GM12864 (cell line): Measurements from ENCODE around the gene CAMKK1.

ENCODE experiments used
- DNase-seq: peaks from one replicate; pipeline ENCODE4 v3.0.0-alpha.2; 2011; ENCODE audit warnings: low read depth
- H3K4me3 ChIP-seq: 2 replicates; pipeline ENCODE4 v1.5.1; 2011; ENCODE audit warnings: mild to moderate bottlenecking, low read depth, low read length, control low read depth
- TF ChIP-seq, protein P1 (sequence below): IDR thresholded peaks from 2 replicates; pipeline ENCODE4 v1.5.1; 2011; ENCODE audit warnings: low read depth, mild to moderate bottlenecking, moderate library complexity, low read length, control low read depth, inconsistent platforms; ENCODE audit errors: missing control alignments

Gene CAMKK1

DNA sequence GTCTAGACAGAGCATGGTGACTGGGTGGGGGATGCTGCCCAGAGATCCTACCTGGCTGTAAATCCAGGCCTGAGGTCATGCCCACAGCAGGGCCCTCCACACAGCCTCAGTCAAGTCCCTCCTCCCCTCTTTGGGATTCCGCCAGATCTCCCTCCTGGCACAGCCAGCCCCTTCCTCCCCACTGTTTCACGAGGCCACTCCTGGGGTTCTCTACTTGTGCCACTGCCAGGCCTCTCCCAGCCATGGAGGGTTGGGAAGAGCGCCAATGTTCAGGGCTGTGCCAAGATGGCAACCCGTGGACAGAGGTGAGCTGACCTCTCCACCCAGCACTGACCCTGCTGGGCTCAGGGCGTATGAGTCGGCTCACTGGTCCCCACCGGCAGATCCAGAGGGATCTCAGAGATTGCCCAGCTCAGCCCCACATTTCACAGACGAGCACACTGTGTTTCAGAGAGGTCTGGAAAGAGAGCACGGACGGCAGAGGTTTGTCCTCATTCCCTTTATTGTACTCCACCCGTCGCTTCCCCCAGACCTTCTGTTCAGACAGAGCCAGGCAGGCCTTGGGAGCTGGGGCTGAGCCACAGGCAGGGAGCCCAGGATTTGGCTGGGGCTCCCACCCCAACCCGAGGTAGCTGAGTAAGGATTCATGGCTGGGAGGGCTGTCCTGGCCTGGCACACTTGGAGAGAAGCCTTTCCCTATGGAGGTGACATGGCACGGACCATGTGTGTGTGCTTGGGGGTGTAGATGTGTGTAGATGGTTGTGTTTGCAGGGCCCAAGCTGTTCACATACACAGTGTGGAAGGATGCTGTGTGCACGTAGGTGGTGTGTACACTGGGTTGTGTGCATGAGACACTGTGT, 3.5 kb upstream of the CAMKK1 start:
- TF ChIP-seq, protein P1, sequence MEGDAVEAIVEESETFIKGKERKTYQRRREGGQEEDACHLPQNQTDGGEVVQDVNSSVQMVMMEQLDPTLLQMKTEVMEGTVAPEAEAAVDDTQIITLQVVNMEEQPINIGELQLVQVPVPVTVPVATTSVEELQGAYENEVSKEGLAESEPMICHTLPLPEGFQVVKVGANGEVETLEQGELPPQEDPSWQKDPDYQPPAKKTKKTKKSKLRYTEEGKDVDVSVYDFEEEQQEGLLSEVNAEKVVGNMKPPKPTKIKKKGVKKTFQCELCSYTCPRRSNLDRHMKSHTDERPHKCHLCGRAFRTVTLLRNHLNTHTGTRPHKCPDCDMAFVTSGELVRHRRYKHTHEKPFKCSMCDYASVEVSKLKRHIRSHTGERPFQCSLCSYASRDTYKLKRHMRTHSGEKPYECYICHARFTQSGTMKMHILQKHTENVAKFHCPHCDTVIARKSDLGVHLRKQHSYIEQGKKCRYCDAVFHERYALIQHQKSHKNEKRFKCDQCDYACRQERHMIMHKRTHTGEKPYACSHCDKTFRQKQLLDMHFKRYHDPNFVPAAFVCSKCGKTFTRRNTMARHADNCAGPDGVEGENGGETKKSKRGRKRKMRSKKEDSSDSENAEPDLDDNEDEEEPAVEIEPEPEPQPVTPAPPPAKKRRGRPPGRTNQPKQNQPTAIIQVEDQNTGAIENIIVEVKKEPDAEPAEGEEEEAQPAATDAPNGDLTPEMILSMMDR = no peak
- H3K4me3 ChIP-seq = no peak overlapping the region
- no peak for DNase-seq

DNA sequence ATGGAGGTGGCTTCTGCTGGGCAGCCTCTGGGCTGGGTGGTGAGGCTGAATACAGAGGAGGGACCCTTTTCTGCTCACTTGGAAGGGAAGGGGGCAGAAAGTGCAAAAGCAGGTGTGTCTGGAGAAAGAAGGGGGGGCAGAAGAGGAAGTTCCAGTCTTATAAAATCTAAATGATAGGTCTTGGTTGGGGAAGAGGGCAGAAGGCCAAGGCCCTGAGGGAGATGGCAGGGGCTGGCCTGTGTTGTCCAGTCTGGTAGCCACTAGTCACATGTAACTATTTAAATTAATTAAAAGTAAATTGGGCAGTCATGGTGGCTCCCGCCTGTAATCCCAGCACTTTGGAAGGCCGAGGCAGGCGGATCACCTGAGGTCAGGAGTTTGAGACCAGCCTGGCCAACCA, 2.5 kb upstream of the CAMKK1 start:
- DNase-seq = no peak
- TF ChIP-seq, protein P1 = no peak
- H3K4me3 ChIP-seq = no peak overlapping the region

DNA sequence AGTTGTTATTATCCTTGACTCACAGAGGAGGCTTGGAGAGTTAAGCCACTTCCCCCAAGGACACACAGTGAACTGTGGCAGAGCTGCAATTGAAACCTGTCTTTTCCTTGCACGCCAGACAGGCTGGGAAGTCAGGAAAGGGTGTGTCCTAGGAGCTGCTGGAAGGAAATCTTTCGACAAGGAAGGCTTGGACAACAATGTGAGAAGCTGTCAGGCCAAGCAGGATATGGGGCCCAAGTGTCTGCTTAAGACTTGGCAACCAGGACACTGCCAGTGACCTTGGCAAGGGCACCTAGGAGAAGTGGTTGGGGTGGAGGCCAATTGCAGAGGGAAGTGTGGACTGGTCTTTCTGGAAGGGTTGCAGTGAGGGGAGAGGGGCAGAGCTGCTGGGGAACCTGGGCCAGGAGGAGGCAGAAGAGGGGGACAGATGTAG, 2.1 kb upstream of the CAMKK1 start:
- no peak overlapping the region for H3K4me3 ChIP-seq
- no peak for DNase-seq
- TF ChIP-seq, protein P1 = no peak

DNA sequence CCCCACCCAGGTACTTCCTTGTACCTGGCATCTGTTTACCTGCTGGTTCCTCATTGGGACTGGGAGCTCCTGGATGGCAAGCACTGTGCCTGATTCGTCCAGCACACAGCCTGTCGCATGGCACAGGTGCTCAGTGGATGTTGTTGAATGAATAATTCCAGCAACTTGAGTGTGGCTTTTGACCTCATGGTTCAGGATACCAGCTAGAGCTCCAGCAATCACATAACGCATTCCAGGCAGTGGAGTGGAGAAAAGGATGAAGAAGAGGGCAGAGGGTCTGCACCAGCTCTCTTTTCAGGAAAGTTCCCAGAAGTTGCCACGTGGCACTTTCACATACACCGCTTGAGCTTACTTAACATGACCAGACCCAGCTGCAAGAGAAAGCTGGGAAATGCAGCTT, 1.3 kb upstream of the CAMKK1 start:
- TF ChIP-seq, protein P1 = no peak
- no peak overlapping the region for H3K4me3 ChIP-seq
- no peak for DNase-seq

DNA sequence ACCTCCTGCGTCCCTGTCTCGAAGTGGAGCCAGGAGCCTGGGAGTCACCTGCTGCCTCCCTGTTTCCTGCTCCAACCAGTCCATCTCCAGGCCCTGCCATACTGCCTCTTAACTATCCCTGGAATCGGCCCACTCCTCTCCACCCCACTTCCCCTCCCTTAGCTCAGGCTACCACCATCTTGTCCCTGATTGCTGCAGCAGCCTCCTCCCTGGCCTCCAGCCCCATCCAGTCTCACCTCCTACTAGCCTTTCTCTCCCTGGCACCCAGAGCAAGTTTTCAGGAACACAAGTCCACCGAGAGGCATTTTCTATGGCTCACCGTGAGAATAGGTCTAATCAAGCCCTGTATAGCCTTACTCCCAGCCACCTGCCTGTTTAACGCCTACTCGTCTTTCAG, 865 bp upstream of the CAMKK1 start:
- H3K4me3 ChIP-seq = peak overlapping the region; percentile 68
- TF ChIP-seq, protein P1 = no peak
- DNase-seq = no peak

DNA sequence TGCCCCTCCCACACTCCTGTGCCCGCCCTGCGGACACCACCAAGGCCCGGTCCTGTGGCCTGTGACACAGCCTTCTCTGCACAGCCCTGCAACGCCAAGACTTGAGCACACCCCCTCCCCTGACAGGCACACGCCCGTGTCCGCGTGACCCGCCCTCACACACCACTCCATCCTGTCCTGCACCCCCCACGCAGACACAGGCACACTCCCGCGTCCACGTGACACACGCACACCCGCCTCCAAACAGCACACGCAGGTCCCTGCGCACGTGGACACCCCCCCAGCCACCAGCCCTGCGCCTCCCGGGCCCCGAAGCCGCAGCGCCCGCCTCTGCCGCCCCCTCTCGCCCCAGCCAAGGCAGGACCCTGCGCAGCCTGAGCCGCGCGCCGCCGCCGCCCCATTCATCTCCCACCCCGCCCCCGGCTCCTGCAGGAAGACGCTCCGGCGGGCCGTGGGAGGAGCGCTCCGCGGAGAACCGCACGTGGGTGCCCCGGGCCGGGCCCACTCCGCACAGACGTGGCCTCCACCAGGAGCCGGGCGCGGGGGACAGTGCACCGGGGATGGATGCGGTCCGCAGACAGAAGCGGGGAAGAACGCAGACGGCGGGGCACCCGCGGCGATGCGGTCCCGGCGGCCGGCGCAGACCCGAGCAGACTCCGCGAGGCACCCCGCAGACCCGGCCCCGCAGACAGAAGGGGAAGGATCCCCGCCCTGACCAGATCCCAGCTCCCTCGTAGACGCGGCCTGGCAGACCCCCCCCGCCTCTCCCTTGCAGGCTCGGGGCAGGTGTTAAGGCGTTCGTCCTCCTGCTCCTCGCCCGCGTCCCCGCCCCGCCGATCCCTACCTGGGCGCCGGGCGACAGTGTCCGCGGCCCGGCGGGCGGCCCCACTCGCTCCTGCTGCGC, 506 bp downstream of the CAMKK1 start:
- TF ChIP-seq, protein P1 = no peak
- H3K4me3 ChIP-seq = peak overlapping the region; percentile 66
- no peak for DNase-seq
